GM18508 (cell line): ENCODE data around the gene HDAC4.

Source experiments
- ATAC-seq: cut with Tn5 transposase; IDR thresholded peaks from one replicate; pipeline ENCODE4 v1.9.1; 2021; ENCODE audit warnings: moderate number of reproducible peaks; ENCODE audit not compliant: insufficient read depth, unreplicated experiment

The HDAC4 gene

DNA sequence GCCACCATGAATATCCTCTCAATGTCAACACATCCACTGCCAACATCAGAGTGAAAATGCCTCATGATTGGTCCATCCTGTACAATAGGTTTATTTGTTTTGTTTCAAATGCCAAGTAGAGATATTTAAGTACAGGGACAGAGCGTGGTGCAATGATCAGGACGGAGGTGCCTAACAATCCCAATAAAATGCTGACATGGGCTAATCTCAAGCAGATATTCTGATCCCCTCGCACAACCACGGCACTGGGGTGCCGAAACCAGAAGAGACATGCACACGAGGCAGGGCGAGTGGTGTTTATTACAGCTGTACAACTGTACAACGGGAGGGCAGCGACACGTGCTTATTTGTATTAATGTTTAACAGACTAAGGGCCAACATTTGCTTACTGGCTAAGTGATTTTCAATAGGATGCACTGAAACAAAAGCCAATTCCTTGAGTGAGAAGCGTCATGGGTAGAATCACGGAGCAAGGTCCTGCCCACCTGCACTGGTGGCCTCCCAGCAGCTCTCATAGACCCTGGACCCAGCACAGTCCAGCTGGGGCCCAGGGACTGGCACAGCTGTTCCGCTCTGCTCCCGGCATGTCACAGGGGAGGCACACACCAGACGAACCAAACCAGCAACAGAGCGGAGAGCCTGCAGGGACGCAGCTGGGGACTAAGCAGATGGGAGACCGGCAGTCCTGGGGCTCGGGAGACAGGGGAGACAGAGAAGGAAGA is 101.4 kb downstream of the HDAC4 start:
- no peak for ATAC-seq

GRCh38 chr2:239298116-239298804 is 102.6 kb downstream of the HDAC4 start:
- ATAC-seq = no peak

DNA sequence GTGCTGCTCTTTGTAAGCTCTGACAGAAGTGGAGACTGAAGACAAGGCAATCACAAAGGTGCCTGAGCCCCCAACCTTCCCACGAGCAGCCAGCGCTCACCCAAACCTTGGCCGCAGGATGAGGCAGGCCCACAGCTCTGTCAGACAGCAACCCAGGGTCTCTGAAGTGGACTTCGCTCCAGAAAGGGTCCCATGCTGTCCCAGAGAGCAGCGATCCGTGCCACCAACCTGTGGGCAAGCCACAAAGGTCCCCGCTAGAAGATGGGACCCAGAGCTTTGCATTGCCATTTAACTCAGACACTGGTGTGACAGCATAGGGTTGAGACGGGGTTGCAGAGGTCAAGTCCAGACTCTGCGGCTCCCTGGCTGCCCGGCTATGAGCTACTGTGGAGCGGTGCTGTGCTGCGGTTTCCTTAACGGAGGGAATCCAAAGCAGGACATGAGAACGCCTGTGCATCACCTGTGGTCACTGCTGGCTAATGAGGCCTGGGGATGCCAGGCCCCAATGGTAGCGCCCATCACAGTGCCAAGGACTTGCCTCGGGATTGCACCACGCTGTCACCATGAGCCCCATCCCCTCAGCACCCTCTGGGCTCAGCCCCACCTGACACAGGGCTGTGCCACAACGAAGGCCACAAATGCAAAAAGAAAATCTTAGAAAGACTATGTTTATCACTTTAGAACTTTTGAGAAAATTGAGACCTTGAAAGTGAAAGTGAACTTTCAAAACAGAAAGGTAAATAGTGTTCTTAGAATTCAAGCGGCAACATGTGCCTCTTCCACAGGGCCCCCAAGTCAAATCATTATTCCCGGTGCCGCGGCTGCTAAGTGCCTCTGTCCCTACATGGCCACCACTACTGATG is 103.4 kb downstream of the HDAC4 start:
- ATAC-seq = no peak

GRCh38 chr2:239296020-239296932 is 104.5 kb downstream of the HDAC4 start:
- no peak for ATAC-seq

DNA sequence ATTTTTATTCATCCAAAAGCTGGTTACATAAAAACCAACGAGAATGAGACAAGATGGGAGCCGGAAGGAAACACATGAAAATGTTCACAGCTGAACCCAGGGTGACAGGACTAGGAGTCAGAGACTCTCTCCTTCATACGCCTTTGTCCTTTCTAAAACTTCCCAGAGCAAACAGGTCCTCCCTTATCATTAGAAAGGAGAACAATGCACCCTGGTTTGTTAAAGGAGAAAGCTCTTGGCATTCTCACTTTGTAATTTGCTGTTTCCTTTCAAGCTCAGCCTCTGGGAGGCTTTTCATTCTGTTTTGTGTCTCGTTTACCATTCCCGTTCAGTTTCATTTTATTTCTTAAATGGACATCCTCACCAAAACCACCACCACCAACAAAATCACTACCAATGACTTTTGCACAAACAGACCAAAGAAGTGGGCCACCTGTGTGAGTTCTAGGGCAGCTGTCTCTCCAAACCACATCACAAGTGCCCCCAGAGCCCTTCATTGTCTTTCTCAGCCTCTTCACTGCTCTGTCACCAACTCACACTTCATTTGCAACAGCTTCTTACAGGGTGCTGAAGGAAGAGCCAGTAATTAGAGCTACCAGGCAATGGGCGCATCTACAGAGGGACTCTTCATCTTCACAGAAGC is 105.3 kb downstream of the HDAC4 start:
- ATAC-seq = no peak

- no peak for ATAC-seq
Measured at GRCh38 chr2:239294571-239295054, 106.2 kb downstream of the HDAC4 start.

DNA sequence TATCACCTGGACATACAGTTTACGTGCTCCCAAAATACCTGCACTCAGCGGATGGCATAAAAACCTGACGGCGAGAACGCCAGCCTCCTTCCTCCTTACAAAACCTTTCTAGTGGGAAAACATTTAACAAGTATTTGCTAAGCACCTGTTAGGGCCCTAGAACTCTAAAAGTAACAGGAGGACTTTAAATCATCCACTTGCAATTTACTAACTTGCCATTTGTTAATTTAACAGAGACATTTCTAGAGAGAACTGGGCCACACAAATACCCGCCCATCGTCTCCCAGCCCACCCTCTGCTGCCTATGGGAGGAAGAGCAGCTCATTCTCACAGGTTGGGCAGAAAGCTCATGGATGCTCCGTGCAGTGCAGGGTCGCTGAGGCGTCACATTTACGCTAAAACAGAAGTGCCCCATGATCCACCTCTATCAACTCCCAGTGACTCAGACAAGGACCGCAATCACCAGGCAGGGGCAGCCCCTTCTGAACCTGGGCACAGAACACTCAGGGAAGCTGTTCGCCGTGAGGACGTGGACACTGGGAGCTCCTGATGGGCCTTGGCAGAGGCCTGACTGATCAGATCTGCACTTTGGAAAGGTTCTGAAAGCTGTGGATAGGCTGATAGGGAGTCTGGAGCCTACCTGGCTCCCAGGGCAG is 106.9 kb downstream of the HDAC4 start:
- ATAC-seq = no peak

DNA sequence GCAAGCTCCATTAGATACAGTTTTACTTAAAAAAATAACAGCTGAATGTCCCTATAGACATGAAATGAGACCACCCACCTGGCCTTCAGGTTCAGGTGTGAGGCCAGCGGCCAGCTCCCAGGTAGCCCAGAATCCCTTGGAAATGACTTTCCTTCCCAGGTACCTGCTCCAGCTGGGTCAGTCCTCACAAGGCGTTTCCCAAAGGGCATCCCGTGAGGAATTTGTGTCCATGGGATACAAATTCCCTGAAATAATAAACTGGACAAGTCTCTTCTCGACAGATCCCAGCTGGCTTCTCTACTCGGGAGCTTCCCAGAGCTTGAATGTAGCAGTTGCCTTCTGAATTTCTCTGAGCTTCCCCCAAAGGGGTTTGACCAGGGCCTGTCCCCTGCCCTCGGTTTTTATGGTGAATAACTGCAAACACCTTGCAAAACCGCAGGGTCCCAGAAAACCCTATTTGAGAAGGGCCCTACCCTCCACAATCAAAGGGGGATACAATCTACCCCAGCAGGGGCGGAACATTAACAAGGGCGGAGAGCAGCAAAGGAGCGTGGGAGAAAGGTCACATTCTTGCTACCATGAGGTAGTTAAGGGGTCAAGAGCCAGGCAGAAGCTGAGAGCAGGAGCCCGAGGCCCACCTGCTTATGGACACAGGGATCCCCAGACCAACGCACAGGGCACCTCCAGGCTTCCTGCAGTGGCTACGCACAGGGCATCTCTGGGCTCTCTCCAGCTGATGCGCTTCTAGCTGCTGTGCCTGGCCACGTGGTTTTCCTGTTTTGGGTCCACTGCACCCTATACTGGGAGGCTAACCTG is 107.7 kb downstream of the HDAC4 start:
- ATAC-seq = no peak

DNA sequence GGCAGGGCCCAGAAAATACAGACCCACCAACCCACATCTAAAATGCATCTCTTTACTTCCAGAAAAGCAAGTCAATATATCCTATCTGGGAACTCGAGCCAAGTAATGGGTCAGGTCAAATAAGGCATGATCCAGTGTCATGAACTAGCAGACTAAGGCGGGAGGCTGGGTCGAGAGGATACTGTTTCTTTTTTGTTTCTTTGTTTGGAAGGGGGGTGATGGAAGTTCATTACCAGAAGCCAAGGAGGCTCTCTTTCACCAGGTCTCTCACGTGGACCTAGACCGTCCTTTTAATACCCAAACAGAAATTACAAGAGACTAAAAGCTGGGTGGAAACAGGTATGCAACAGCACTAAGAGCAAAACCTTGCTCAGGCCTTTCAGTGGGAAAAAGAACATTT is 108.3 kb downstream of the HDAC4 start:
- no peak for ATAC-seq

- no peak for ATAC-seq
Measured at GRCh38 chr2:239291475-239292350, 109.1 kb downstream of the HDAC4 start.

DNA sequence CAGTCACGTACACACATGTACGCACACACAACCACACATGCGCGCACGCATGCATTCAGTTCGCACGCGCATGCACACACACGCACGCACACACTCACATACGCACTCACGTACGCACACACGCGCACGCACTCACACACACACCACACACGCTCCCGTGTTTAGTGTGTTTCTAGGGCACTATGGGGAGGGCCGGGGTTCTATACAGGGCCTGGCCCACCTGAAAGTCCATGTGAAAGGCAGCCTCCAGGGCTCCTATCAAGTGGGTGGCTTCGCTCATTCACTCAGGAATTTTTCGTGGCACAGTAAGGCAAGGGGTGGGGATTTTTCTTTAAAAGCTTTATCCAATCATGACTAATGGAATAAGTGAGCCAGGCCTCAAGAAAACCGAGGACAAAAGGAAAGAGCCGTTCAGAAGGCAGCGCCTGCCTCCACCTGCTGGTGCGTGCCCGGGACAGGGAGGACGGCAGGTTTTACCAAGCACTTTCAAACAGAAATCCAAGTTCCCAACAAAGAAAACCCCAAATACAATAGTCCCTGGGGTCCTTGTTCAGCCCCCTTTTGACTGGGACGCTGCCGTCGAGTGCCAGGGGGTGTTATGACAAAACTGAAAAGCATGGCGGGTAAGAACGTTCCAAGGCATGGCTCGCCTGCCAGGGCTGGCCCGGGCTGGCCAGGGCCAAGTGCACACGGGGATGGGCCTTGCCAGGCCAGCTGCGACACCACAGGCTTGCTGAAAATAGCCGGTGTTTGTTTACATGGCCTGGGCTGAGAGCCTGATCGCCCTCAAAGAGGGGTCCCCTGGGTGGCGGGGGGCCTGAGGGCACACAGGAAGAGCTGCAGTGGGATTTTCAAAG is 110.0 kb downstream of the HDAC4 start:
- ATAC-seq = no peak

- no peak for ATAC-seq
Measured at GRCh38 chr2:239289545-239289944, 111.3 kb downstream of the HDAC4 start.

- ATAC-seq = peak; percentile 44
Measured at GRCh38 chr2:239288951-239289511, 111.8 kb downstream of the HDAC4 start.

GRCh38 chr2:239288237-239288636 is 112.6 kb downstream of the HDAC4 start:
- no peak for ATAC-seq

GRCh38 chr2:239287461-239287860 is 113.4 kb downstream of the HDAC4 start:
- ATAC-seq = no peak

GRCh38 chr2:239286901-239287300 is 113.9 kb downstream of the HDAC4 start:
- no peak for ATAC-seq
